ENCODE results near the gene CPN2.

CPN2 gene

GRCh38 chr3:194332858-194333211, 18.3 kb downstream of the CPN2 start:
- Histone ChIP-seq H3K4me3 (ENCODE audit: low read length) (no peak overlapping the region), H3K9ac (ENCODE audit: low read length) (no peak overlapping the region), H3K36me3 (ENCODE audit: control insufficient read depth, insufficient read depth, low read length) (no peaks in the 10 kb centered on the region), H3K4me1 (ENCODE audit: control insufficient read depth, insufficient read depth, low read length) (no peaks in the 10 kb centered on the region), H3K9me3 (ENCODE audit: control insufficient read depth, low read length) (no peaks in the 10 kb centered on the region), H3K27me3 (ENCODE audit: control insufficient read depth, insufficient read depth, low read length) (no peaks in the 10 kb centered on the region)

- no peaks in the 10 kb centered on the region for H3K9me3 ChIP-seq (ENCODE audit: control insufficient read depth, low read length)
- no peak overlapping the region for H3K9ac ChIP-seq (ENCODE audit: low read length)
- no peaks in the 10 kb centered on the region for H3K27me3 ChIP-seq (ENCODE audit: control insufficient read depth, insufficient read depth, low read length)
- H3K4me1 ChIP-seq (ENCODE audit: control insufficient read depth, insufficient read depth, low read length), result no peaks in the 10 kb centered on the region
- H3K36me3 ChIP-seq (ENCODE audit: control insufficient read depth, insufficient read depth, low read length), result no peaks in the 10 kb centered on the region
- H3K4me3 ChIP-seq (ENCODE audit: low read length), result no peak overlapping the region
These were observed 20.5 kb downstream of the CPN2 start for GRCh38 chr3:194330579-194330978.

- Histone ChIP-seq H3K9me3 (ENCODE audit: control insufficient read depth, low read length) (no peaks in the 10 kb centered on the region), H3K9ac (ENCODE audit: low read length) (no peak overlapping the region), H3K27me3 (ENCODE audit: control insufficient read depth, insufficient read depth, low read length) (no peaks in the 10 kb centered on the region), H3K4me1 (ENCODE audit: control insufficient read depth, insufficient read depth, low read length) (no peaks in the 10 kb centered on the region), H3K4me3 (ENCODE audit: low read length) (no peak overlapping the region), H3K36me3 (ENCODE audit: control insufficient read depth, insufficient read depth, low read length) (no peaks in the 10 kb centered on the region)
These were observed 21.0 kb downstream of the CPN2 start for GRCh38 chr3:194330160-194330559.

- no peak overlapping the region for H3K4me3 ChIP-seq (ENCODE audit: low read length)
- H3K9me3 ChIP-seq (ENCODE audit: control insufficient read depth, low read length), result no peaks in the 10 kb centered on the region
- H3K9ac ChIP-seq (ENCODE audit: low read length), result no peak overlapping the region
- H3K27me3 ChIP-seq (ENCODE audit: control insufficient read depth, insufficient read depth, low read length), result no peaks in the 10 kb centered on the region
- H3K36me3 ChIP-seq (ENCODE audit: control insufficient read depth, insufficient read depth, low read length), result no peaks in the 10 kb centered on the region
- H3K4me1 ChIP-seq (ENCODE audit: control insufficient read depth, insufficient read depth, low read length), result no peaks in the 10 kb centered on the region
These were observed 21.6 kb downstream of the CPN2 start for GRCh38 chr3:194329583-194329965.

GRCh38 chr3:194328942-194329582, 22.1 kb downstream of the CPN2 start:
- H3K27me3 ChIP-seq (ENCODE audit: control insufficient read depth, insufficient read depth, low read length), result no peaks in the 10 kb centered on the region
- H3K9me3 ChIP-seq (ENCODE audit: control insufficient read depth, low read length), result no peaks in the 10 kb centered on the region
- H3K4me1 ChIP-seq (ENCODE audit: control insufficient read depth, insufficient read depth, low read length), result peaks cover 2% of the 10 kb centered on the region
- H3K9ac ChIP-seq (ENCODE audit: low read length), result no peak overlapping the region
- H3K36me3 ChIP-seq (ENCODE audit: control insufficient read depth, insufficient read depth, low read length), result no peaks in the 10 kb centered on the region
- no peak overlapping the region for H3K4me3 ChIP-seq (ENCODE audit: low read length)

- Histone ChIP-seq H3K36me3 (ENCODE audit: control insufficient read depth, insufficient read depth, low read length) (no peaks in the 10 kb centered on the region), H3K4me1 (ENCODE audit: control insufficient read depth, insufficient read depth, low read length) (peaks cover 8% of the 10 kb centered on the region), H3K27me3 (ENCODE audit: control insufficient read depth, insufficient read depth, low read length) (no peaks in the 10 kb centered on the region), H3K9ac (ENCODE audit: low read length) (no peak overlapping the region), H3K4me3 (ENCODE audit: low read length) (no peak overlapping the region), H3K9me3 (ENCODE audit: control insufficient read depth, low read length) (no peaks in the 10 kb centered on the region)
These were observed 23.0 kb downstream of the CPN2 start for GRCh38 chr3:194328053-194328657.

GRCh38 chr3:194327218-194328052, 23.7 kb downstream of the CPN2 start:
- Histone ChIP-seq H3K4me3 (ENCODE audit: low read length) (no peak overlapping the region), H3K9me3 (ENCODE audit: control insufficient read depth, low read length) (no peaks in the 10 kb centered on the region), H3K36me3 (ENCODE audit: control insufficient read depth, insufficient read depth, low read length) (no peaks in the 10 kb centered on the region), H3K9ac (ENCODE audit: low read length) (no peak overlapping the region), H3K27me3 (ENCODE audit: control insufficient read depth, insufficient read depth, low read length) (no peaks in the 10 kb centered on the region), H3K4me1 (ENCODE audit: control insufficient read depth, insufficient read depth, low read length) (peaks cover 15% of the 10 kb centered on the region)

GRCh38 chr3:194326968-194327217, 24.2 kb downstream of the CPN2 start:
- Histone ChIP-seq H3K4me3 (ENCODE audit: low read length) (no peak overlapping the region), H3K27me3 (ENCODE audit: control insufficient read depth, insufficient read depth, low read length) (no peaks in the 10 kb centered on the region), H3K4me1 (ENCODE audit: control insufficient read depth, insufficient read depth, low read length) (peaks cover 21% of the 10 kb centered on the region), H3K9ac (ENCODE audit: low read length) (no peak overlapping the region), H3K36me3 (ENCODE audit: control insufficient read depth, insufficient read depth, low read length) (no peaks in the 10 kb centered on the region), H3K9me3 (ENCODE audit: control insufficient read depth, low read length) (no peaks in the 10 kb centered on the region)

- H3K4me3 ChIP-seq (ENCODE audit: low read length), result no peak overlapping the region
- H3K4me1 ChIP-seq (ENCODE audit: control insufficient read depth, insufficient read depth, low read length), result peaks cover 25% of the 10 kb centered on the region
- no peaks in the 10 kb centered on the region for H3K36me3 ChIP-seq (ENCODE audit: control insufficient read depth, insufficient read depth, low read length)
- no peaks in the 10 kb centered on the region for H3K27me3 ChIP-seq (ENCODE audit: control insufficient read depth, insufficient read depth, low read length)
- H3K9ac ChIP-seq (ENCODE audit: low read length), result no peak overlapping the region
- H3K9me3 ChIP-seq (ENCODE audit: control insufficient read depth, low read length), result no peaks in the 10 kb centered on the region
These were observed 24.7 kb downstream of the CPN2 start for GRCh38 chr3:194326192-194326967.

- H3K36me3 ChIP-seq (ENCODE audit: control insufficient read depth, insufficient read depth, low read length), result no peaks in the 10 kb centered on the region
- no peak overlapping the region for H3K9ac ChIP-seq (ENCODE audit: low read length)
- H3K4me3 ChIP-seq (ENCODE audit: low read length), result no peak overlapping the region
- no peaks in the 10 kb centered on the region for H3K27me3 ChIP-seq (ENCODE audit: control insufficient read depth, insufficient read depth, low read length)
- H3K4me1 ChIP-seq (ENCODE audit: control insufficient read depth, insufficient read depth, low read length), result peaks cover 33% of the 10 kb centered on the region
- H3K9me3 ChIP-seq (ENCODE audit: control insufficient read depth, low read length), result no peaks in the 10 kb centered on the region
These were observed 25.5 kb downstream of the CPN2 start for GRCh38 chr3:194325424-194326153.

- Histone ChIP-seq H3K9ac (ENCODE audit: low read length) (no peak overlapping the region), H3K4me1 (ENCODE audit: control insufficient read depth, insufficient read depth, low read length) (peaks cover 40% of the 10 kb centered on the region), H3K4me3 (ENCODE audit: low read length) (no peak overlapping the region), H3K9me3 (ENCODE audit: control insufficient read depth, low read length) (no peaks in the 10 kb centered on the region), H3K36me3 (ENCODE audit: control insufficient read depth, insufficient read depth, low read length) (no peaks in the 10 kb centered on the region), H3K27me3 (ENCODE audit: control insufficient read depth, insufficient read depth, low read length) (no peaks in the 10 kb centered on the region)
These were observed 26.3 kb downstream of the CPN2 start for GRCh38 chr3:194324823-194325327.
